Natural killer cell (primary cell): ENCODE results near the gene CACNA2D3. TPM values are rescaled to one million over a fixed set of nuclear protein-coding genes. Genes with fewer than 3 reads are reported as not detected.

ENCODE experiments used
- ATAC-seq, 3 donors: fragments of 150-1000 bp in 2 of 3; fragments of 200-7000 bp in 1 of 3; cut with Tn5 transposase; 1 replicate in 1 of 3; 2 replicates in 2 of 3; pipeline ENCODE4 v1.10.0; 2021; ENCODE audit warnings: mild to moderate bottlenecking in 2 of 3, moderate library complexity in 2 of 3
- DNase-seq, 2 donors: peaks; one replicate each; pipeline versions ENCODE4 v3.0.0 to v3.0.0-alpha.2; 2013 to 2021; ENCODE audit warnings: mixed read lengths in 1 of 2
- H3K27ac ChIP-seq: one replicate; pipeline ENCODE4 v1.5.1; 2013; ENCODE audit warnings: mild to moderate bottlenecking, low read length
- H3K27me3 ChIP-seq: one replicate; pipeline ENCODE4 v1.6.1; 2013; ENCODE audit warnings: low read length; ENCODE audit not compliant: control insufficient read depth, insufficient read depth
- H3K36me3 ChIP-seq: one replicate; pipeline ENCODE4 v1.6.1; 2013; ENCODE audit warnings: low read length; ENCODE audit not compliant: control insufficient read depth, insufficient read depth
- H3K4me1 ChIP-seq: one replicate; pipeline ENCODE4 v1.6.1; 2013; ENCODE audit warnings: low read length; ENCODE audit not compliant: control insufficient read depth, insufficient read depth
- H3K4me3 ChIP-seq: one replicate; pipeline ENCODE4 v1.5.1; 2013; ENCODE audit warnings: low read length
- H3K9me3 ChIP-seq: one replicate; pipeline ENCODE4 v1.6.1; 2013; ENCODE audit warnings: low read length; ENCODE audit not compliant: control insufficient read depth, insufficient read depth
- H3K27ac Mint-ChIP-seq, 2 donors: one replicate each; pipeline ENCODE4 v1.8.0; 2022; ENCODE audit warnings: mild to moderate bottlenecking in 2 of 2, mixed read lengths in 2 of 2, moderate library complexity in 1 of 2
- H3K27me3 Mint-ChIP-seq, 2 donors: one replicate each; pipeline ENCODE4 v1.8.0; 2022; ENCODE audit warnings: low read depth in 2 of 2, mixed read lengths in 2 of 2
- H3K36me3 Mint-ChIP-seq: one replicate; pipeline ENCODE4 v1.8.0; 2022; ENCODE audit warnings: mixed read lengths
- H3K4me1 Mint-ChIP-seq, 2 donors: one replicate each; pipeline ENCODE4 v1.8.0; 2022; ENCODE audit warnings: mixed read lengths in 2 of 2
- H3K4me3 Mint-ChIP-seq: one replicate; pipeline ENCODE4 v1.8.0; 2022; ENCODE audit warnings: mild to moderate bottlenecking, moderate library complexity, mixed read lengths
- H3K9me3 Mint-ChIP-seq, 2 donors: one replicate each; pipeline ENCODE4 v1.8.0; 2022; ENCODE audit warnings: mixed read lengths in 2 of 2
- WGBS: methylation state at CpG from one replicate; pipeline ENCODE4 v1.1.7; 2013; ENCODE audit warnings: missing lambda C conversion rate; ENCODE audit not compliant: insufficient coverage; 5-methylcytosine and 5-hydroxymethylcytosine counted together
- intact Hi-C: fragments of 100-400 bp; cut with micrococcal nuclease; formaldehyde crosslinking; loops from one replicate; pipeline ENCODE4 v1.14.2; 2022
- total RNA-seq, 4 donors: library from RNA; stranded (reverse); fragments of 120-200 nt in 1 of 4; gene quantifications; one replicate each; pipeline versions ENCODE4 v1.2.3 to v1.2.4, GENCODE V29; 2013 to 2022
- TF ChIP-seq, protein P1 (sequence below): fragments of 200-600 bp; IDR thresholded peaks from one replicate; pipeline ENCODE4 v1.8.0; 2022; ENCODE audit warnings: antibody characterized with exemption

Gene CACNA2D3
- total RNA-seq, 3 donors from 2014 or later (not counting 1 experiment from before 2014, with no cell fraction given), result 0.49 TPM; not detected in 2

DNA sequence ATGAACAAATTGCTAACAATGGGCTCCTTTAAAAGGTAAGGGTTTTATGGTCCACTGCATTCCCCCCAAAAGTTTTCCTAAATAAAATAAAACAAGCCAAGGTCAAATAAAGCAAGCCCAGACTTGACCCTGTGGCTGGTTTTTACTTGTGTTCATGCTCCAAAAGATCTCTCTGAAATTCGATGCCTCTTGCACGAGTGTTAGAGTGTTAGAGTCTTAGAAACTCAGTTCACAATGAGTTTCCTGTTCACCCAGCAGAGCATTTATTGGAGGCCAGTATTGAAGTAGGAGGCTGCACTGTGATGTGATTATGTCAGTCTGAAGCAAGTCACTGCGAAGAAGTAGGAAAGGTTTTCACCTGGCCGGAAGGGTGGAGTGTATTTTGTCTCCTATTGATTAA is 865.4 kb downstream of the CACNA2D3 start:
- Histone ChIP-seq H3K27ac (no peak overlapping the region), H3K4me3 (no peak overlapping the region), H3K4me1 (no peaks in the 10 kb centered on the region), H3K36me3 (no peaks in the 10 kb centered on the region), H3K9me3 (no peaks in the 10 kb centered on the region), H3K27me3 (no peaks in the 10 kb centered on the region)
- intact Hi-C loops, result no loop called here
- Mint-ChIP-seq H3K27me3 (no peaks in the 10 kb centered on the region), H3K9me3 (peaks cover 5 to 8% of the 10 kb centered on the region in 2 donors), H3K4me1 (no peaks in the 10 kb centered on the region), H3K4me3 (no peak overlapping the region), H3K36me3 (no peaks in the 10 kb centered on the region), H3K27ac (no peak overlapping the region)
- TF ChIP-seq, protein P1, sequence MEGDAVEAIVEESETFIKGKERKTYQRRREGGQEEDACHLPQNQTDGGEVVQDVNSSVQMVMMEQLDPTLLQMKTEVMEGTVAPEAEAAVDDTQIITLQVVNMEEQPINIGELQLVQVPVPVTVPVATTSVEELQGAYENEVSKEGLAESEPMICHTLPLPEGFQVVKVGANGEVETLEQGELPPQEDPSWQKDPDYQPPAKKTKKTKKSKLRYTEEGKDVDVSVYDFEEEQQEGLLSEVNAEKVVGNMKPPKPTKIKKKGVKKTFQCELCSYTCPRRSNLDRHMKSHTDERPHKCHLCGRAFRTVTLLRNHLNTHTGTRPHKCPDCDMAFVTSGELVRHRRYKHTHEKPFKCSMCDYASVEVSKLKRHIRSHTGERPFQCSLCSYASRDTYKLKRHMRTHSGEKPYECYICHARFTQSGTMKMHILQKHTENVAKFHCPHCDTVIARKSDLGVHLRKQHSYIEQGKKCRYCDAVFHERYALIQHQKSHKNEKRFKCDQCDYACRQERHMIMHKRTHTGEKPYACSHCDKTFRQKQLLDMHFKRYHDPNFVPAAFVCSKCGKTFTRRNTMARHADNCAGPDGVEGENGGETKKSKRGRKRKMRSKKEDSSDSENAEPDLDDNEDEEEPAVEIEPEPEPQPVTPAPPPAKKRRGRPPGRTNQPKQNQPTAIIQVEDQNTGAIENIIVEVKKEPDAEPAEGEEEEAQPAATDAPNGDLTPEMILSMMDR, result no peak
- 74% methylated on average over 4 of the region's 4 CpGs for WGBS
- DNase-seq (no peak), ATAC-seq (no peak)

DNA sequence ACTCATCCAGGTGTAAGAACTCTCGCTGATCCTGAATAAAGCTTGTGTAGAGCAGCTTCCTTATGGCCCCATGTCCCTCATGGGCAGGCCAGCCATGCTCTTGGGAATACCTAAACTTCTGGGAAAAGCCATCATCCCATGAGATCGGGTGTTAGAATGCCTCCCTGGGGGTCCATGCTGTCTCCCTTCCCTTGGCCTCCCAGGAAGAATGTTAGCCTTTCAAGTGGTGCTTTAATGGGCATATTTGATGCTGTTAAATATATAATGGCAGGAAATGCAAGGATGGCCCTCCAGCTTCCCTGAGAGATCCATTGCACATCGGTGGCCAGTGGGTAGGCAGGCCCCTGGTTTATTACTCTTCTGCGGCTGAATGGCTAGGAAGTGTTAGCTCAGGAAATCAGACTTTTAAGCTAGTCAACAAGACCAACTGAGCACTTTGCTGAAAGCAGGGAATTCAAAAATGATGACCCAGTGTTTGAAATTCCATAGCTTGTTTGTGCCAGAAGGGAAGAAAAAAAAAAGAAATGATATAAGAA is 866.0 kb downstream of the CACNA2D3 start:
- Histone ChIP-seq H3K9me3 (no peaks in the 10 kb centered on the region), H3K36me3 (no peaks in the 10 kb centered on the region), H3K4me3 (no peak overlapping the region), H3K27me3 (no peaks in the 10 kb centered on the region), H3K27ac (no peak overlapping the region), H3K4me1 (no peaks in the 10 kb centered on the region)
- Mint-ChIP-seq H3K27ac (no peak overlapping the region), H3K36me3 (no peaks in the 10 kb centered on the region), H3K9me3 (peaks cover 5 to 8% of the 10 kb centered on the region in 2 donors), H3K4me1 (no peaks in the 10 kb centered on the region), H3K27me3 (no peaks in the 10 kb centered on the region), H3K4me3 (no peak overlapping the region)
- TF ChIP-seq, protein P1, result no peak
- intact Hi-C loops, result no loop called here
- ATAC-seq (no peak), DNase-seq (no peak)
- 76% methylated on average over 4 of the region's 4 CpGs for WGBS

DNA sequence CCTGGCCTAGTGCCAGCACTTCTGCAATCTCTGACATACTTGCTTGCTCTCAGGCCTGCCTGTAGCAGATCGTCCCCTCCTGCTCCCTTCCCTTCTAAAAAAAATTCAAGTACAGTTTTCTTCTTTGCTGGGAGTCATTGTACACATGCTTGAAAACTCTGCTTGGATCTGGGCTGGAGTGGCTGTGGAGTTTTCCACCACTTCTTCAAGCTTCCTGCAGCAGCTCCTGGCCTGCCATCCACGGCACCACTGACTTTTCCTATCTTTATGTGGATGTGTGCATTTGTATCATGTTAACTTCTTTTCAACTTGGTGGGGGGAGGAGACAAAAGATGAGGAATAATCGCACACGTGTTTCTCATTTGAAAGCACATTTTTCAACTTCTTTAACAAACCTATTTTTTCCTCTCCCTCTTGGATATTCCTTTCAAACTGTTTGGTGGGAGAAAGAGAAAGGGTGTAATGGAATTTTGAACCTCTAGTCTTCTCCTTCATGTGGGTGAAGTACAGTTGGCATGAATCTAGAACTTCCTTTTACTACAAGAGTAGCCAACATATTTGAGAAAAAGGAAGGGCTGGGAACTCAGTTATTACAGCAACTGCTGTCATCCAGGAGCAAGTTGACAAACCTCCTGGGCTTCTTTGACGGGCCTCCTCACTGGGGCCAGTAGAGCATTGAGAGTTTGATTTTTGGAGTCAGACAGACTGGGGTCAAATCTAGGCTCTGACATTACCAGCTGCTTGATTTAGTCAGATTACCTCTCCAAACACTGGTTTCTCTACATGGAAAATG is 866.7 kb downstream of the CACNA2D3 start:
- no peak overlapping the region for H3K27ac ChIP-seq
- ATAC-seq (no peak), DNase-seq (no peak)
- peaks cover 5 to 8% of the 10 kb centered on the region in 2 donors for H3K9me3 Mint-ChIP-seq
- H3K4me1 ChIP-seq, result no peaks in the 10 kb centered on the region
- no peaks in the 10 kb centered on the region for H3K27me3 Mint-ChIP-seq
- no peaks in the 10 kb centered on the region for H3K36me3 Mint-ChIP-seq
- no peak overlapping the region for H3K4me3 ChIP-seq
- intact Hi-C loops, result no loop called here
- no peaks in the 10 kb centered on the region for H3K27me3 ChIP-seq
- no peak overlapping the region for H3K4me3 Mint-ChIP-seq
- TF ChIP-seq, protein P1, result no peak
- 52% methylated on average over 3 of the region's 5 CpGs for whole genome bisulfite sequencing
- no peak overlapping the region for H3K27ac Mint-ChIP-seq
- no peaks in the 10 kb centered on the region for H3K36me3 ChIP-seq
- H3K4me1 Mint-ChIP-seq, result no peaks in the 10 kb centered on the region
- no peaks in the 10 kb centered on the region for H3K9me3 ChIP-seq
